H9 (cell line): ENCODE measurements around the gene MED17. TPM values are rescaled to one million over a fixed set of nuclear protein-coding genes. Genes with fewer than 3 reads are reported as not detected.

Source experiments
- DNase-seq: peaks from one replicate; pipeline ENCODE4 v3.0.0-alpha.2; 2017
- H2AFZ ChIP-seq: one replicate; pipeline ENCODE4 v1.6.1; 2013; ENCODE audit warnings: mild to moderate bottlenecking, low read length, control low read depth, moderate library complexity
- H2AK5ac ChIP-seq: 2 replicates; pipeline ENCODE4 v1.6.1; 2013; ENCODE audit warnings: low read length, control low read depth, mixed read lengths; ENCODE audit not compliant: insufficient read length
- H2BK120ac ChIP-seq: one replicate; pipeline ENCODE4 v1.6.1; 2013; ENCODE audit warnings: low read depth, mild to moderate bottlenecking, low read length, control low read depth, inconsistent platforms; ENCODE audit not compliant: poor library complexity, severe bottlenecking
- H2BK12ac ChIP-seq: 2 replicates; pipeline ENCODE4 v1.6.1; 2013; ENCODE audit warnings: low read length, control low read depth, mixed read lengths, low read depth; ENCODE audit not compliant: insufficient read length
- H2BK15ac ChIP-seq: 2 replicates; pipeline ENCODE4 v1.6.1; 2013; ENCODE audit warnings: low read depth, low read length, control low read depth
- H2BK20ac ChIP-seq: one replicate; pipeline ENCODE4 v1.6.1; 2013; ENCODE audit warnings: low read depth, mild to moderate bottlenecking, low read length, control low read depth, inconsistent platforms; ENCODE audit not compliant: poor library complexity, severe bottlenecking
- H2BK5ac ChIP-seq: 2 replicates; pipeline ENCODE4 v1.6.1; 2013; ENCODE audit warnings: low read length, control low read depth, mixed read lengths; ENCODE audit not compliant: insufficient read length
- H3K14ac ChIP-seq: 2 replicates; pipeline ENCODE4 v1.6.1; 2013; ENCODE audit warnings: low read length, control low read depth; ENCODE audit not compliant: insufficient read depth
- H3K18ac ChIP-seq: 2 replicates; pipeline ENCODE4 v1.6.1; 2013; ENCODE audit warnings: low read depth, mild to moderate bottlenecking, mixed read lengths, low read length, control low read depth; ENCODE audit not compliant: insufficient read length
- H3K23ac ChIP-seq: 2 replicates; pipeline ENCODE4 v1.6.1; 2013; ENCODE audit warnings: low read length, control low read depth, mixed read lengths, low read depth; ENCODE audit not compliant: insufficient read length
- H3K23me2 ChIP-seq: 2 replicates; pipeline ENCODE4 v1.6.1; 2013; ENCODE audit warnings: low read depth, mild to moderate bottlenecking, mixed read lengths, low read length, control low read depth; ENCODE audit not compliant: insufficient read length, poor library complexity, severe bottlenecking
- H3K27ac ChIP-seq: 2 replicates; pipeline ENCODE4 v1.5.1; 2013; ENCODE audit warnings: low read length, control low read depth, mixed read lengths, low read depth; ENCODE audit not compliant: insufficient read length
- H3K27me3 ChIP-seq: 2 replicates; pipeline ENCODE4 v1.6.1; 2013; ENCODE audit warnings: low read length, control low read depth, inconsistent platforms; ENCODE audit not compliant: insufficient read depth
- H3K4ac ChIP-seq: 2 replicates; pipeline ENCODE4 v1.6.1; 2013; ENCODE audit warnings: low read depth, mild to moderate bottlenecking, control low read depth, inconsistent platforms, low read length, moderate library complexity
- H3K4me1 ChIP-seq: 2 replicates; pipeline ENCODE4 v1.6.1; 2013; ENCODE audit warnings: low read length, control low read depth, inconsistent platforms; ENCODE audit not compliant: insufficient read depth
- H3K4me2 ChIP-seq: 2 replicates; pipeline ENCODE4 v1.6.1; 2013; ENCODE audit warnings: low read length, control low read depth, mixed read lengths; ENCODE audit not compliant: insufficient read length, insufficient read depth
- H3K56ac ChIP-seq: 2 replicates; pipeline ENCODE4 v1.6.1; 2013; ENCODE audit warnings: low read depth, mild to moderate bottlenecking, mixed read lengths, low read length, control low read depth; ENCODE audit not compliant: insufficient read length
- H3K79me1 ChIP-seq: 2 replicates; pipeline ENCODE4 v1.6.1; 2013; ENCODE audit warnings: low read depth, mild to moderate bottlenecking, moderate library complexity, low read length, control low read depth, inconsistent platforms; ENCODE audit not compliant: insufficient read depth, poor library complexity, severe bottlenecking
- H3K79me2 ChIP-seq: 2 replicates; pipeline ENCODE4 v1.6.1; 2013; ENCODE audit warnings: low read length, control low read depth, inconsistent platforms; ENCODE audit not compliant: insufficient read depth
- H3K9ac ChIP-seq: 2 replicates; pipeline ENCODE4 v1.6.1; 2013; ENCODE audit warnings: low read length, control low read depth, mixed read lengths; ENCODE audit not compliant: insufficient read length; ENCODE audit errors: extremely low read depth
- H3K9me3 ChIP-seq: one replicate; pipeline ENCODE4 v1.6.1; 2013; ENCODE audit warnings: low read depth, low read length, inconsistent platforms; ENCODE audit not compliant: control insufficient read depth
- H3T11ph ChIP-seq: one replicate; pipeline ENCODE4 v1.6.1; 2013; ENCODE audit warnings: mild to moderate bottlenecking, low read length, control low read depth, inconsistent platforms
- H4K20me1 ChIP-seq: one replicate; pipeline ENCODE4 v1.6.1; 2013; ENCODE audit not compliant: control insufficient read depth, insufficient read length, insufficient read depth
- H4K5ac ChIP-seq: 2 replicates; pipeline ENCODE4 v1.6.1; 2013; ENCODE audit warnings: low read depth, mild to moderate bottlenecking, mixed read lengths, low read length, control low read depth; ENCODE audit not compliant: insufficient read length
- H4K8ac ChIP-seq: replicated peaks from 2 replicates; pipeline ENCODE4 v1.6.1; 2013; ENCODE audit warnings: low read length, control low read depth, mixed read lengths, low read depth; ENCODE audit not compliant: insufficient read length
- H4K91ac ChIP-seq: 2 replicates; pipeline ENCODE4 v1.6.1; 2013; ENCODE audit warnings: low read depth, mild to moderate bottlenecking, moderate library complexity, mixed read lengths, low read length, control low read depth; ENCODE audit not compliant: insufficient read length
- H3K27ac Mint-ChIP-seq, 3 experiments: 2 replicates in 2 of 3; 3 replicates in 1 of 3; pipeline ENCODE4 v1.8.0; 2020 to 2021; ENCODE audit warnings: mixed read lengths in 3 of 3, mild to moderate bottlenecking in 1 of 3, moderate library complexity in 1 of 3
- H3K27me3 Mint-ChIP-seq: 2 replicates; pipeline ENCODE4 v1.8.0; 2021; ENCODE audit warnings: low read depth, mild to moderate bottlenecking, moderate library complexity, mixed read lengths
- H3K36me3 Mint-ChIP-seq, 3 experiments: 2 replicates in 2 of 3; 3 replicates in 1 of 3; pipeline ENCODE4 v1.8.0; 2020 to 2021; ENCODE audit warnings: low read depth in 3 of 3, mixed read lengths in 3 of 3; ENCODE audit not compliant: insufficient read depth in 1 of 3
- H3K4me1 Mint-ChIP-seq, 2 experiments: 2 replicates each; pipeline ENCODE4 v1.8.0; 2020; ENCODE audit warnings: mixed read lengths in 2 of 2
- H3K4me3 Mint-ChIP-seq, 2 experiments: 2 replicates in 1 of 2; 3 replicates in 1 of 2; pipeline ENCODE4 v1.8.0; 2020 to 2021; ENCODE audit warnings: mild to moderate bottlenecking in 2 of 2, mixed read lengths in 2 of 2, moderate library complexity in 1 of 2
- H3K9me3 Mint-ChIP-seq, 2 experiments: 2 replicates in 1 of 2; 3 replicates in 1 of 2; pipeline ENCODE4 v1.8.0; 2020; ENCODE audit warnings: mild to moderate bottlenecking in 2 of 2, mixed read lengths in 2 of 2, moderate library complexity in 1 of 2
- CTCF ChIP-seq: fragments of 200-600 bp; sonication (generic); conservative IDR thresholded peaks from 3 replicates; pipeline ENCODE4 v1.8.0; 2021; ENCODE audit warnings: antibody characterized with exemption, mild to moderate bottlenecking
- WGBS: extraction: QIAGEN DNeasy Blood & Tissue Kit; methylation state at CpG from one replicate; pipeline ENCODE4 v1.1.7; 2013; ENCODE audit warnings: missing lambda C conversion rate, low lambda C conversion rate, mixed read lengths; ENCODE audit not compliant: insufficient read length; ENCODE audit errors: extremely low coverage; 5-methylcytosine and 5-hydroxymethylcytosine counted together
- total RNA-seq: library from RNA; stranded (reverse); gene quantifications from 2 replicates; pipeline ENCODE4 v1.2.1, GENCODE V29; 2021

MED17 gene
- total RNA-seq, 1 experiment from 2014 or later = 43.3 TPM

GRCh38 chr11:93813974-93814373 is 29.9 kb downstream of the MED17 start:
- H4K8ac ChIP-seq = no peak overlapping the region
- H3K9me3 ChIP-seq = no peaks in the 10 kb centered on the region
- H3K27ac ChIP-seq = no peak overlapping the region
- no peak overlapping the region for H4K5ac ChIP-seq
- no CpG with 5 or more reads among the region's 5 CpGs for WGBS
- H4K91ac ChIP-seq = no peak overlapping the region
- Mint-ChIP-seq H3K36me3 (peaks cover 20 to 58% (median 58%) of the 10 kb centered on the region in 3 experiments), H3K27me3 (no peaks in the 10 kb centered on the region), H3K27ac (peak overlapping the region in 1 of 3 experiments; percentile 55; a peak in 2 of 7 replicates), H3K4me1 (peaks cover 6 to 11% of the 10 kb centered on the region in 2 experiments), H3K9me3 (no peaks in the 10 kb centered on the region), H3K4me3 (no peak overlapping the region)
- no peak overlapping the region for H3K23ac ChIP-seq
- H3T11ph ChIP-seq = no peak overlapping the region
- no peaks in the 10 kb centered on the region for H3K4me1 ChIP-seq
- TF ChIP-seq CTCF = no peak
- no peak overlapping the region for H2AFZ ChIP-seq
- no peak overlapping the region for H3K56ac ChIP-seq
- H3K4me2 ChIP-seq = no peak overlapping the region
- H2BK120ac ChIP-seq = no peak overlapping the region
- H2BK20ac ChIP-seq = no peak overlapping the region
- no peak overlapping the region for H3K4ac ChIP-seq
- no peak overlapping the region for H3K9ac ChIP-seq
- no peaks in the 10 kb centered on the region for H3K79me2 ChIP-seq
- no peak overlapping the region for H3K14ac ChIP-seq
- no peak overlapping the region for H2AK5ac ChIP-seq
- no peaks in the 10 kb centered on the region for H3K27me3 ChIP-seq
- no peak for DNase-seq
- no peaks in the 10 kb centered on the region for H3K23me2 ChIP-seq
- no peak overlapping the region for H2BK5ac ChIP-seq
- H3K79me1 ChIP-seq = no peaks in the 10 kb centered on the region
- H2BK15ac ChIP-seq = no peak overlapping the region
- no peak overlapping the region for H2BK12ac ChIP-seq
- no peaks in the 10 kb centered on the region for H4K20me1 ChIP-seq
- no peak overlapping the region for H3K18ac ChIP-seq
